DND-41 (cell line): ENCODE data around the gene INSM2.

ENCODE experiments used
- CTCF ChIP-seq: IDR thresholded peaks from 2 replicates; pipeline ENCODE4 v1.5.1; 2012; ENCODE audit warnings: borderline replicate concordance, low read length, moderate library complexity, mild to moderate bottlenecking; ENCODE audit not compliant: poor library complexity, severe bottlenecking; ENCODE audit errors: extremely low read depth
- EZH2 ChIP-seq: IDR thresholded peaks from 3 replicates; pipeline ENCODE4 v1.6.1; 2012; ENCODE audit warnings: borderline replicate concordance, low read depth, mild to moderate bottlenecking, moderate library complexity, low read length, inconsistent platforms; ENCODE audit not compliant: severe bottlenecking

DNA sequence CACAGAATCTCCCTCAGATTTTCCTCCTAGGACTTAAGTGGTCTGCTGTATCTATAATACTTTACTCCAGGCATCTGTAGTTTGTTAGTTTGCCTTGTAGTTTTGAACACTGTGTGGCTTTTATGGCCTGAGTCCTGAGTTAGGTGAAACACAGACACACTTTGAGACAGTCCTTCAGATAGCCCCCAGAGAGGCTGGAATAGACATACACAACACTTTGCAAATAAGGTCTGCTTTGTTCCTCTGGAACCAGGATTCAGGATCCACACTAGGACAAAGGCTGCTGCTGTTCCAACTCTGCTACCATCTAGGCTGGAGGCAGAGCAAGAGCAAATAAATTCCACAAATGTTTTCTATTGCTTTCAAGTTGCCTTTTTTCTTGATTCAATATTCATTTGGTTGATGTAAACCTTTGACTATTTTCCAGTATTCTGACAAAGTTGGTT is 41.4 kb upstream of the INSM2 start:
- TF ChIP-seq CTCF (no peak), EZH2 (no peak)
